ENCODE data around the gene SACM1L.
A peak's percentile ranks its signal among the peaks of the same experiment; 100 is the strongest.

The SACM1L gene

GRCh38 chr3:45670991-45671390 is 18.2 kb upstream of the SACM1L start:
- no peak overlapping the region for H3K4me3 Mint-ChIP-seq
- DNase-seq, result no peak
- no peak overlapping the region for H3K27ac Mint-ChIP-seq
- no peaks in the 10 kb centered on the region for H3K9me3 Mint-ChIP-seq
- no peak for TF ChIP-seq CTCF (IDR thresholded peaks at IDR 0.05)
- no peaks in the 10 kb centered on the region for H3K27me3 Mint-ChIP-seq (ENCODE audit: low read depth, poor library complexity)
- peaks cover 53% of the 10 kb centered on the region for H3K36me3 Mint-ChIP-seq (ENCODE audit: low read depth)
- peaks cover 3% of the 10 kb centered on the region for H3K4me1 Mint-ChIP-seq

GRCh38 chr3:45673273-45673672 is 15.9 kb upstream of the SACM1L start:
- no peak for TF ChIP-seq CTCF (IDR thresholded peaks at IDR 0.05)
- Mint-ChIP-seq H3K4me3 (no peak overlapping the region), H3K27ac (no peak overlapping the region), H3K27me3 (ENCODE audit: low read depth, poor library complexity) (no peaks in the 10 kb centered on the region), H3K9me3 (no peaks in the 10 kb centered on the region), H3K36me3 (ENCODE audit: low read depth) (peaks cover 46% of the 10 kb centered on the region), H3K4me1 (peaks cover 25% of the 10 kb centered on the region)
- no peak for DNase-seq

DNA sequence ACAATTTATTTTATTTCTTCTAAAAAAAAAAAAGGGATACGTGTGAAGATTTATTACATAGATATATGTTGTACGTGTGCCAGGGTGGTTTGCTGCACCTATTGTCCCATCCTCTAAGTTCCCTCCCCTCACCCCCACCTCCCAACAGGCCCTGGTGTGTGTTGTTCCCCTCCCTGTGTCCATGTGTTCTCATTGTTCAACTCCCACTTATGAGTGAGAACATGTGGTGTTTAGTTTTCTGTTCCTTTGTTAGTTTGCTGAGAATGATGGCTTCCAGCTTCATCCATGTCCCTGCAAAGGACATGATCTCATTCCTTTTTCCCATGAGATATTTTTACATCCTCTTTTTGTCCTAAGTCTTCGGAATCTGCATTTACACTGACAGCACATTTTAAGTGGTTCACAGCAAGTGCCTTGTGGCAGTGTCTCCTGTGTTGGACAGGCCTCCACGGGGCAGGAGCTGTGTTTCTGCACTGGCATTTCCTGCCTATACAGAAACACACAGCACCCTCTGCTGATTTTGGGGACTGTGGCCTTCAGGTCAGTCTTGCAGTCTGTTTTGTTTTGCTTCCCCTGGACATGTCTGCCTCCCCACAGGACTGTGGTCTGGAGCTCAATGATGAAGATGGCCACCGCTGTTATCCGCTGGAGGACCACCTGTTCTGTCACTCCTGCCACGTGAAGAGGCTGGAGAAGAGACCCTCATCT is 12.7 kb upstream of the SACM1L start:
- no peak for TF ChIP-seq CTCF (IDR thresholded peaks at IDR 0.05)

DNA sequence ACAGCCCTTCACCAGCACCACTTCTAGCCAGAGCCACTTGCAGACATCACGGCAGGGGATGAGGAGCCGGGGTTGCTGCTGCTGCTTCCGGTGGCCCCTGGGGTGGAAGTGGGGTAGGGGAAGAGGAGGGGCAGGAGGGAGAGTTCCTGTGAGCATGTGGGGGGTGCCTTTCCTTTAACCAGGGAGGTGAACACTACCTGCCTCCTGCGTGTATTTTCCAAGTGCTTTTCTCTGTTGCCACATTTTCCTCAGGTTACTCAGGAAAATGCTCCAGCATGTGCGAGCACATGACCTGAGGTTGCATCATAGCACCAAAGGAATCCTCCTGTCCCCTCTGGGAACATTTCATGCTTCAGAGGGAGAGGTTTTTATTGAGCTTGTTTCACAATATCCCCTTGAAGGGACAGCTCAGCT is 12.2 kb upstream of the SACM1L start:
- peaks cover 35% of the 10 kb centered on the region for H3K36me3 Mint-ChIP-seq (ENCODE audit: low read depth)
- H3K27me3 Mint-ChIP-seq (ENCODE audit: low read depth, poor library complexity), result peaks cover 2% of the 10 kb centered on the region
- peaks cover 4% of the 10 kb centered on the region for H3K9me3 Mint-ChIP-seq
- no peak overlapping the region for H3K4me3 Mint-ChIP-seq
- H3K4me1 Mint-ChIP-seq, result peaks cover 26% of the 10 kb centered on the region
- peak overlapping the region; percentile 70 for H3K27ac Mint-ChIP-seq
- no peak for DNase-seq
- TF ChIP-seq CTCF (IDR thresholded peaks at IDR 0.05), result no peak

More for the DNA sequence above, 12.7 kb upstream of the SACM1L start:
- H3K27me3 Mint-ChIP-seq (ENCODE audit: low read depth, poor library complexity), result peaks cover 2% of the 10 kb centered on the region
- peak overlapping the region; percentile 70 for H3K27ac Mint-ChIP-seq
- no peaks in the 10 kb centered on the region for H3K9me3 Mint-ChIP-seq
- no peak for DNase-seq
- peaks cover 31% of the 10 kb centered on the region for H3K36me3 Mint-ChIP-seq (ENCODE audit: low read depth)
- no peak overlapping the region for H3K4me3 Mint-ChIP-seq
- peaks cover 26% of the 10 kb centered on the region for H3K4me1 Mint-ChIP-seq

DNA sequence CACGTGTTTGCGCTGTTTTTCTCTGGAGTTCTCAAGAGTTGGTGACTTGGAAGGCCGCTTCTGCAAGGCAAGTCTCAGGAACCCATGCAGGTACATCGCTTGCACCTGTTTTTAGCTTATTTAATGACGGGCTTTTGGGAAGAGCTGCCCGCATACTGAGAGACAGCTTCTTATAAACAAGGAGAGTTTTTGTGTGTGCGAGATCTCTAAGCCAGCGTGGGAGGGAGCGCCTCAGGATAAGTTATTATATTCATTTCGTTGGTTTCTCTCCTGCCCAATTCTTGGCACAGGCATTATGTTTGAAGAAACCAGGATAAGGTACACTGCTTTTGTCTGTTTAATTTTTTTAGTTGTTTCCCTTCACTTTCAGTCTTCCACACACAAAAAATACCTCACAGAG is 11.4 kb upstream of the SACM1L start:
- Mint-ChIP-seq H3K27me3 (ENCODE audit: low read depth, poor library complexity) (peaks cover 3% of the 10 kb centered on the region), H3K36me3 (ENCODE audit: low read depth) (peaks cover 35% of the 10 kb centered on the region), H3K27ac (peak overlapping the region; percentile 51), H3K9me3 (peaks cover 8% of the 10 kb centered on the region), H3K4me3 (no peak overlapping the region), H3K4me1 (peaks cover 26% of the 10 kb centered on the region)
- DNase-seq, result no peak
- no peak for TF ChIP-seq CTCF (IDR thresholded peaks at IDR 0.05)

GRCh38 chr3:45679805-45680204 is 9.4 kb upstream of the SACM1L start:
- Mint-ChIP-seq H3K4me1 (peaks cover 33% of the 10 kb centered on the region), H3K36me3 (ENCODE audit: low read depth) (peaks cover 29% of the 10 kb centered on the region), H3K9me3 (peaks cover 19% of the 10 kb centered on the region), H3K27me3 (ENCODE audit: low read depth, poor library complexity) (peaks cover 10% of the 10 kb centered on the region), H3K27ac (no peak overlapping the region), H3K4me3 (no peak overlapping the region)
- no peak for DNase-seq
- TF ChIP-seq CTCF (IDR thresholded peaks at IDR 0.05), result no peak

Data from nephron progenitor cell (in vitro differentiated cells).